ENCODE measurements around the gene DPP10.

DNA sequence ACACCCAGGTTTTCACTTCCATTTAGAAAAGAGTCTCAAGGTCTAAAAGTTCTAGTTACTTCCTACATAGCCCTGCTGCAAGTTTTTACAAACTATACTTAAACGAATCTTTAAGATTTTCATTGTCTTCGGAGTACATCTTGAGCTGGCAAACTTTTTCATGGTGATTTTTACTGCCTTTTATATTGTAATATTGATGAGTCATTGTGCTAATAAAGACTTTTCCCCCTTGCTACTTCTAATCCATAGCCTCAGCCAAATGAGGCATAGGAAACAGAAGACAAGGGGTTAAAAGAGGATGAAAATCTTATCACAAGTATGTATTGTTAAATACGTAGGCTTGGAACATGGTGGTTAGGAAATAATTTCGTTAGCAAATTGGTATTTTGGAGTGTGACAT lies 4.1 kb downstream of the DPP10 start:
- TF ChIP-seq SIN3A (IDR thresholded peaks at IDR 0.05; ENCODE audit: borderline replicate concordance, insufficient read depth, low read length) (no peak), POLR2AphosphoS5 (IDR thresholded peaks at IDR 0.05; ENCODE audit: low read depth, low read length) (no peak)
- TF ChIP-seq, protein P1, sequence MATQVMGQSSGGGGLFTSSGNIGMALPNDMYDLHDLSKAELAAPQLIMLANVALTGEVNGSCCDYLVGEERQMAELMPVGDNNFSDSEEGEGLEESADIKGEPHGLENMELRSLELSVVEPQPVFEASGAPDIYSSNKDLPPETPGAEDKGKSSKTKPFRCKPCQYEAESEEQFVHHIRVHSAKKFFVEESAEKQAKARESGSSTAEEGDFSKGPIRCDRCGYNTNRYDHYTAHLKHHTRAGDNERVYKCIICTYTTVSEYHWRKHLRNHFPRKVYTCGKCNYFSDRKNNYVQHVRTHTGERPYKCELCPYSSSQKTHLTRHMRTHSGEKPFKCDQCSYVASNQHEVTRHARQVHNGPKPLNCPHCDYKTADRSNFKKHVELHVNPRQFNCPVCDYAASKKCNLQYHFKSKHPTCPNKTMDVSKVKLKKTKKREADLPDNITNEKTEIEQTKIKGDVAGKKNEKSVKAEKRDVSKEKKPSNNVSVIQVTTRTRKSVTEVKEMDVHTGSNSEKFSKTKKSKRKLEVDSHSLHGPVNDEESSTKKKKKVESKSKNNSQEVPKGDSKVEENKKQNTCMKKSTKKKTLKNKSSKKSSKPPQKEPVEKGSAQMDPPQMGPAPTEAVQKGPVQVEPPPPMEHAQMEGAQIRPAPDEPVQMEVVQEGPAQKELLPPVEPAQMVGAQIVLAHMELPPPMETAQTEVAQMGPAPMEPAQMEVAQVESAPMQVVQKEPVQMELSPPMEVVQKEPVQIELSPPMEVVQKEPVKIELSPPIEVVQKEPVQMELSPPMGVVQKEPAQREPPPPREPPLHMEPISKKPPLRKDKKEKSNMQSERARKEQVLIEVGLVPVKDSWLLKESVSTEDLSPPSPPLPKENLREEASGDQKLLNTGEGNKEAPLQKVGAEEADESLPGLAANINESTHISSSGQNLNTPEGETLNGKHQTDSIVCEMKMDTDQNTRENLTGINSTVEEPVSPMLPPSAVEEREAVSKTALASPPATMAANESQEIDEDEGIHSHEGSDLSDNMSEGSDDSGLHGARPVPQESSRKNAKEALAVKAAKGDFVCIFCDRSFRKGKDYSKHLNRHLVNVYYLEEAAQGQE (IDR thresholded peaks at IDR 0.05; ENCODE audit: insufficient read depth in 1 of 2, low read depth in 2 of 2, low read length in 2 of 2), result no peak
